Epithelial cell of esophagus (primary cell): ENCODE data around the gene FOXK2.

Experiments used
- DNase-seq: peaks from one replicate; pipeline ENCODE4 v3.0.0; 2010; ENCODE audit warnings: low read depth
- H3K4me3 ChIP-seq: 2 replicates; pipeline ENCODE4 v1.5.1; 2011; ENCODE audit warnings: mild to moderate bottlenecking, low read length, control low read depth
- CTCF ChIP-seq: IDR thresholded peaks from 2 replicates; pipeline ENCODE4 v1.5.1; 2011; ENCODE audit warnings: low read depth, mild to moderate bottlenecking, low read length, control low read depth, inconsistent platforms; ENCODE audit not compliant: insufficient read depth; ENCODE audit errors: missing control alignments

FOXK2 gene

GRCh38 chr17:82603981-82604448, 84.5 kb downstream of the FOXK2 start:
- no peak for TF ChIP-seq CTCF
- no peak for DNase-seq
- no peak overlapping the region for H3K4me3 ChIP-seq

DNA sequence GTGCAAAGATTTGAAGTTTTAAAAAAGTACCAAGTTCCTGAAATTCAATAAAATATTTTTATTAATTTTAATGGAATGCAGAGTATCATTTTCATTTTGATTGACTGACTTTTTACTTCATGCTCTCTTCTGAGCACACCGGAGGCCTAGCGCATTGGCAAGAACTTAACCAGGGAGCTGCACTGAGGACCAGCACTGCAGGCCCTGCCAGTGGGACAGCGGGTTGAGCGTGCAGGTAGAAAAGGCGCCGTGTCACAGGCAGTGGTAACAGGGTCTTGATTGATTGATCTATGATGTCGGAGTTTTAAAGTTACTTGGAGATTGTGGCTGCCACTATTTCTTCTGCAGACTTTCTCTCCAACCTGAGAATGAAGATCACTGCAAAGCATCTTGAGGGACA, 85.0 kb downstream of the FOXK2 start:
- no peak overlapping the region for H3K4me3 ChIP-seq
- TF ChIP-seq CTCF: no peak
- DNase-seq: no peak

- no peak overlapping the region for H3K4me3 ChIP-seq
- peak; percentile 83 for DNase-seq
- TF ChIP-seq CTCF: no peak
Observed at GRCh38 chr17:82605939-82606600, 86.5 kb downstream of the FOXK2 start.

- no peak overlapping the region for H3K4me3 ChIP-seq
- no peak for TF ChIP-seq CTCF
- DNase-seq: no peak
Observed at GRCh38 chr17:82608816-82609215, 89.3 kb downstream of the FOXK2 start.

DNA sequence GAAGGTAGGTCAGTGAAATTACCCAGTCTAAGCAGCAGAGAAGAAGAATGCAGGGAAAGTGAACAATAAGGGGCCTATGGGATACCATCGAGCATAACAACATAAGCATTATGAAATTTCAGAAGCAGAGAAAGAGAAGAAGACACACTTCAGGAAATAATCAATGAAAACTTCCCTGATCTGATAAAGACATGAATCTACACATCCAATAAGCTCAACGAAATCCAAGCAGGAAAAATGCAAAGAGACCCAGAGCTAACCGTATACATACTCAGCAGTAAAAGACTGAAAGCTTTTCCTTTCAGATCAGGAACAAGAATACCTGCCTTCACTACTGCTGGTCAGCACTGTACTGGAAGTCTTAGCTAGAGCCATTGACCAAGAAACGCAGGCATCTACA, 90.1 kb downstream of the FOXK2 start:
- DNase-seq: no peak
- TF ChIP-seq CTCF: no peak
- H3K4me3 ChIP-seq: no peak overlapping the region

GRCh38 chr17:82611140-82612058, 91.9 kb downstream of the FOXK2 start:
- H3K4me3 ChIP-seq: no peak overlapping the region
- peak; percentile 55 for DNase-seq
- no peak for TF ChIP-seq CTCF
